Measurements from ENCODE around the gene ARL6IP4.

Gene ARL6IP4

DNA sequence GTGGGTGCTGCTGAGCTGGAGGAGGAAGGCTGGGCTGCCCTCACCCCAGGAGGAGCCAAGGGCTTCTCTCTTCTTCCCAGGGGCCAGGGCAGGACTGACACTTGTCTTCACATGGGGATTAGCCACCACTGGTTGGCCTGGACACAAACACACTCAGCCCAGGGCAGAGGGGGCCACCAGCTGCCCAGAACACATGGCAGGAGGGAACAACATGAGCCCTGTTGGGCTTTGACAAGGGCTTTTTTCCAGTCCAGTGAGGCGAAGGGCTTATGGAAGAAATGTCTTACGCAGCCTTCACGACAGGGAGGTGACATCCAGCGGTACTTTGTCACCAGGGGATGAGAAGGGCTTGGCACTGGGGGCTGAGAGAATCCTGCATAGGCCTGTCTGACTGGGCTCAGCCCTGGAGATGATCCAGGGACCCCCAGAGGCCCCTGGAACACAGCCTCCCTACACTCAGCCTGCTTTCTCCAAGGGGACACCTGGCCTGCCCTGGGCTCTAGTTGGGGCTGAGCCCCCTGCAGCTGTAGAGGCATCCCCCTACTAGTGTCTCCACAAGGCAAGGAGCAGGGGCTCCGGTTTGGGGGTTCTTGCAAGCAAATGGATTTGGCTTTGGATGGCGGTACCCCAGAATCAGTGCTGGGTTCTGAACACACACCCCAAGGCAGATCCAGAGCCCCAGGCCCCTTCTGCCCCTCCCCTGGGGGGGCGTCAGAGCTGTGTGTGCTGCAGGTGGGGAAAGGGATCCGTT lies 18.9 kb downstream of the ARL6IP4 start:
- Histone ChIP-seq H3K4me1 (ENCODE audit: low read length) (no peaks in the 10 kb centered on the region), H3K9me2 (replicated peaks; ENCODE audit: insufficient read depth, low read length) (no peaks in the 10 kb centered on the region), H3K79me2 (ENCODE audit: low read length) (no peaks in the 10 kb centered on the region), H4K20me1 (ENCODE audit: insufficient read depth, low read length) (no peaks in the 10 kb centered on the region), H3K36me3 (replicated peaks; ENCODE audit: insufficient read depth, low read length) (no peaks in the 10 kb centered on the region), H2AFZ (ENCODE audit: low read length) (no peak overlapping the region), H3K9me3 (replicated peaks; ENCODE audit: insufficient read depth, low read length) (no peaks in the 10 kb centered on the region), H3K4me3 (ENCODE audit: low read length) (no peak overlapping the region), H3K27me3 (replicated peaks; ENCODE audit: insufficient read depth, low read length) (no peaks in the 10 kb centered on the region), H3K9ac (ENCODE audit: low read length) (no peak overlapping the region), H3F3A (ENCODE audit: insufficient read depth, low read length) (no peaks in the 10 kb centered on the region), H3K4me2 (ENCODE audit: low read depth, low read length) (no peak overlapping the region), H3K27ac (ENCODE audit: low read length) (no peak overlapping the region)
- no peak for TF ChIP-seq EZH2phosphoT487 (IDR thresholded peaks at IDR 0.05; ENCODE audit: low read length)
- no peak for TF ChIP-seq CTCF (IDR thresholded peaks at IDR 0.05; ENCODE audit: low read length)
- TF ChIP-seq EZH2 (optimal IDR thresholded peaks at IDR 0.05; ENCODE audit: low read depth, low read length), result no peak
- DNase-seq, result no peak

DNA sequence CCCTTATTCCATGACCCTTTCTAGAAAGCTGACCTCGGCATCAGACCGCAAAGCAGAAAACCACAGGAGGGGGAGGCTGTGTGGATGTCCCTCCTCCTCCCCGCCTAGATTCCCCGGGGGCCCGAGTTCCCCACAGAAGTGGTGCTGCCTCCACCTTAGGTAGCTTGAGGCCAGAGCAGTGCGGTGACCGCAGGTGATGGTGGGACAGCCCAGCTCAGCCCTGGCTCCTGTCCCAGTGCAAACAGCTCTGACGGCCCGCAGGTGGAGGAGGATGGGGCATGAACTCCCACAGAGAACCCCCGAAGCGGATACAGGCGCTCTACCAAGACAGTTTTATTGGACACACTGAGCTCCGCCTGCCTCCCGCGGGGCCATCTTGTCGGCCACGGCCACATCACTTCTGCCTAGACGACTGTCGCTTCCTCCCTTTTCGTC lies 19.5 kb downstream of the ARL6IP4 start:
- Histone ChIP-seq H3K36me3 (replicated peaks; ENCODE audit: insufficient read depth, low read length) (no peaks in the 10 kb centered on the region), H3F3A (ENCODE audit: insufficient read depth, low read length) (no peaks in the 10 kb centered on the region), H3K9me2 (replicated peaks; ENCODE audit: insufficient read depth, low read length) (no peaks in the 10 kb centered on the region), H3K27me3 (replicated peaks; ENCODE audit: insufficient read depth, low read length) (no peaks in the 10 kb centered on the region), H3K4me2 (ENCODE audit: low read depth, low read length) (no peak overlapping the region), H3K9me3 (replicated peaks; ENCODE audit: insufficient read depth, low read length) (no peaks in the 10 kb centered on the region), H4K20me1 (ENCODE audit: insufficient read depth, low read length) (no peaks in the 10 kb centered on the region), H2AFZ (ENCODE audit: low read length) (no peak overlapping the region), H3K4me3 (ENCODE audit: low read length) (no peak overlapping the region), H3K79me2 (ENCODE audit: low read length) (no peaks in the 10 kb centered on the region), H3K9ac (ENCODE audit: low read length) (no peak overlapping the region), H3K4me1 (ENCODE audit: low read length) (no peaks in the 10 kb centered on the region), H3K27ac (ENCODE audit: low read length) (no peak overlapping the region)
- no peak for DNase-seq
- TF ChIP-seq CTCF (IDR thresholded peaks at IDR 0.05; ENCODE audit: low read length), result no peak
- TF ChIP-seq EZH2 (optimal IDR thresholded peaks at IDR 0.05; ENCODE audit: low read depth, low read length), result no peak
- no peak for TF ChIP-seq EZH2phosphoT487 (IDR thresholded peaks at IDR 0.05; ENCODE audit: low read length)

GRCh38 chr12:123000578-123000977 lies 20.1 kb downstream of the ARL6IP4 start:
- Histone ChIP-seq H3K27ac (ENCODE audit: low read length) (no peak overlapping the region), H3K4me1 (ENCODE audit: low read length) (no peaks in the 10 kb centered on the region), H3F3A (ENCODE audit: insufficient read depth, low read length) (no peaks in the 10 kb centered on the region), H3K9me3 (replicated peaks; ENCODE audit: insufficient read depth, low read length) (no peaks in the 10 kb centered on the region), H3K9ac (ENCODE audit: low read length) (no peak overlapping the region), H3K9me2 (replicated peaks; ENCODE audit: insufficient read depth, low read length) (no peaks in the 10 kb centered on the region), H2AFZ (ENCODE audit: low read length) (no peak overlapping the region), H3K4me3 (ENCODE audit: low read length) (no peak overlapping the region), H3K79me2 (ENCODE audit: low read length) (no peaks in the 10 kb centered on the region), H4K20me1 (ENCODE audit: insufficient read depth, low read length) (no peaks in the 10 kb centered on the region), H3K36me3 (replicated peaks; ENCODE audit: insufficient read depth, low read length) (no peaks in the 10 kb centered on the region), H3K27me3 (replicated peaks; ENCODE audit: insufficient read depth, low read length) (no peaks in the 10 kb centered on the region), H3K4me2 (ENCODE audit: low read depth, low read length) (no peak overlapping the region)
- TF ChIP-seq CTCF (IDR thresholded peaks at IDR 0.05; ENCODE audit: low read length), result no peak
- no peak for DNase-seq

Data from MM.1S (cell line).